Activated CD8-positive, alpha-beta memory T cell treated with anti-CD3 and anti-CD28 coated beads for 48 hours (primary cell): Measurements from ENCODE around the gene PURB.
"Not testable (repeated sequence)": the region's sequence is repeated elsewhere in the genome, so short reads cannot be mapped to it uniquely, and the experiment has no call there.

Source experiments
- DNase-seq, 3 experiments: peaks; one replicate each; pipeline ENCODE4 v3.0.0-alpha.2; 2020; ENCODE audit warnings: low read depth in 2 of 3, low spot score in 2 of 3

The PURB gene

DNA sequence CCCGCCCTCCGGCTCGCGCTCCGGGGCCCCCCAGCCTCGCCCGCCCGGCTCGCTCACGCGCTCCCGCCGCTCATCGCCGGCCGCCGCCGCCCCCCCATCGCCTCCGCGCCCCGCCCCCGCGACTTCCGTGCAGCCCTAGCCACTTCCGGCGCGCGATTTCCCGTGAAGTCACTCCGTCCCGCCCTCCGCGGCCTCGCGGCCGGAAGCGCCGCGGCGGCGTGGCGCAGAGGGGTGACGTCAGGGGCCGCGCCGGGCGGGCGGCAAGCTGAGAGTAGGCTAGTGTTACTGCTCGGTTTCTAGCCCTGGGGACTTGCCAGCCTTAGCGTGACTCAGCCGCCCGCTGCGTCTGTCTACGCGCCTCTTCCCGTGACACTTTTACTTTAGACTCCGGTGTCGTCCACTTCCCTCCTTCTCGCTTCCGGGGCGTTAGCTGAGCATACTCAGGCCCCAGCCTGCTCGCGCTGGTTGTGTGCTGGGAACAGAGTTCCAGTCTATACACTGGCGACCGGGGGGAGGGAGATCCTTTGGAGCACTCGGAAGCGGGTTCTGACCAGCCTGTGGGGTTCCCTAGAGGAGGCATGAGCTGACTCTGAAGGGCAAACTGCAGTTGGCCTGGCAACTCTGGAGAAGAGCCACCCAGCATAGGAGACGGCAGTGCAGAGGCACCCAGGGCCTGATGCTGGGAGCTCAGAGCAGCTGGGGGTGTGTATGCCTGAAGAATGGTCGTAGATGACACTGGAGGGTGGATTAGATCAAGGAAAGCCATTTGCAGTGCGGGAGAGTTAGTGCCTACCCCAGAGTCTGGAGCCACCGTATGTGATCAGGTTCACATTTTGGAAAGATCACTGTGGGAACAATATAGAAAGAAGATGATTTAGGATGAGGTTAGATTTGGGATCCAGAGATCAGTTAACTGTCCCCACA, at the start of gene PURB:
Gene PURB (minus strand): TSS at position 137 of the 924 bp plus-strand sequence. CDS start 182 bp downstream, outside the sequence.
- peak; percentile 94 to 98 (median 97) for DNase-seq

DNA sequence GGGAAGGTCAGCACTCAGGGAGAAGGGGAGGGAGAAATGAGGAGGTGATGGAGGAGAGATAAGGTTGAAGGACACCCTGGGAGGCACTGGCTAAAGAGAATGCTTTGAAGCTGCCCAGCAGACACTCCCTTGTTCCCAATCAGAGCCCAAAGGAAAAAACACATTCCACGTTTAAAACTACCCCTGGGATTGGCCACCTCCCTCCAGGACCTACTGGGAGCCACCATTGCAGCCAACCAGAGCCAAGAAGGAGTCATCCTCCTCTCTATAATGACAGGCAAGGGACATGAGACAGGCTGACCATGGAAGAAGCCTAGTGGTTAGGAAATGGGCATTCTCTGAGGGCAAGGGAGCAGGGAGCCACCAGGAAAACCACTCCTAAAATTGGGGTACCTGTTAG, 49.7 kb upstream of the PURB start:
- no peak for DNase-seq

DNA sequence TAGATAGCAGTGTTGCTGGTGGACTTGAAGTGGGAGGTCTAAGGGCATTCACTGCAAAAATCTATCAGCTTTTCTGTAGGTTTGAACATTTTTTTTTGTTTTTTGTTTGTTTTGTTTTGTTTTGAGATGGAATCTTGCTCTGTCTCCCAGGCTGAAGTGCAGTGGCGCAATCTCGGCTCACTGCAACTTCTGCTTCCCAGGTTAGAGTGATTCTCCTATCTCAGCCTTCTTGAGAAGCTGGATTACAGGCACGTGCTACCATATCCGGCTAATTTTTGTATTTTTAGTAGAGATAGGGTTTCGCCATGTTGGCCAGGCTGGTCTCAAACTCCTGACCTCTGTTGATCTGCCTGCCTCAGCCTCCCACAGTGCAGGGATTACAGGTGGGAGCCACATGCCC, 49.2 kb upstream of the PURB start:
- DNase-seq: not testable (repeated sequence)

DNA sequence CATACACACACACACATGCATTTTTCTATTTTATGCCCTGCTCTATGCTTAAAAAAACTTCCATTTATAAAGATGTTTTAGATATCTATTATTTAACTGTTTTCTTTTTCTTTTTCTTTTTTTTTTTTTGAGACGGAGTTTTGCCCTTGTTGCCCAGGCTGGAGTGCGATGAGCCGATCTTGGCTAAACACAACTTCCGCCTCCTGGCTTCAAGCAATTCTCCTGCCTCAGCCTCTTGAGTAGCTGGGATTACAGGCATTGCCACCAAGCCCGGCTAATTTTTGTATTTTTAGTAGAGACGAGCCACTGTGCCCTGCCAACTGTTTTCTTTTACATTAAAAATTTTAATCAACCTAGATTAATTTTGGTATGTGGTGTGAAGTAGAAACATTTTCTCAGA, 45.6 kb upstream of the PURB start:
- no peak for DNase-seq

DNA sequence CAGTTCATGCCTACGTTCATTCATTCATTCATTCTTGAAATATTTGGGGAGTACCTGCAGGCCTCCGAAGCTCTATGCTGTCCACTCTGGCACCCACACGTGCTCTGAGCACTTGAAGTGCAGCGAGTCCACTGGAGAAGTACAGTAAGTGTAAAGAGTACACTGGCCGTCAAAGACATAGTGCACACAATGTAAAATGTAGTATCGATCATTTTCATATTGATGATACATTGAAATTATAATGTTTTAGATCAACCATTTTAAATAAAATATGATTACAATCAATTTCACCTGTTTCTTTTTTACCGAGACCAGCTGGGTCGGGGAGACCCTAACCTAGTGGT, 37.0 kb upstream of the PURB start:
- no peak for DNase-seq

DNA sequence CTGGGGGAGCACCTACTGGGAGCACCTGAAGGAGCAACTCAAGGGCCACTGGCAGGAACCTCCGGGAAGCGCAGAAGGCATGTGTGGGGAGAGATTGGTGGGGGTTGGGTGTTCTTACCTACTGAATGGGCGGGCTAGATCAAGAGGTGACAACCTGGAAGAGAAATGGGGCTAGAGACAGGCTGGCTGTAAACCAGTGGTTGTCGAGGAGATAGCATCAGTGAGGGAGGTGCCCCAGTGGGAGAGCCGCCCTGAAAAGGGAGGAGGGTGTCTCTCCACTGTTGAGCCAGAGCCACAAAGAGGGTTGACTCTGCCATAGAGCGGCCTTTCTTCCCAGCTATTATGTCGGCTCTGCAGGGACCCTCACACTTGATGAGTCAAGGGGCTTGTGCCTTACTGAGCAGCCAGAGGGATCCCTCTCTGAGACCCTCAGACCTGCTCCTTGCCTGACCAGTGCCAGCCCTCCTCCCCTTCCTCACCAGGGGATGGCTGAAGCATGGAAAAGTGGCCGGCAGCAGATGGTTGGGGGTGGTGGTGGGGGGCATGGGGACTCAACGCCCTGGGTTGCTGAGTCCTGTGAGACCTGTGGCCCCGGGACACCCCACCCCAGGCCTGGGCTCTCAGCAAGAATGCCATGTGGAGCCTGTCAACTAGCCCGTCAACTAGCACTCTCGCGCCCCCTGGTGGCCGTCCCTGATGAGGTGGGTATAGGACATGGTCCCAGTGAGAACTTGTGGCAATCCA, 36.4 kb upstream of the PURB start:
- peak; percentile 78 to 100 (median 99) for DNase-seq

DNA sequence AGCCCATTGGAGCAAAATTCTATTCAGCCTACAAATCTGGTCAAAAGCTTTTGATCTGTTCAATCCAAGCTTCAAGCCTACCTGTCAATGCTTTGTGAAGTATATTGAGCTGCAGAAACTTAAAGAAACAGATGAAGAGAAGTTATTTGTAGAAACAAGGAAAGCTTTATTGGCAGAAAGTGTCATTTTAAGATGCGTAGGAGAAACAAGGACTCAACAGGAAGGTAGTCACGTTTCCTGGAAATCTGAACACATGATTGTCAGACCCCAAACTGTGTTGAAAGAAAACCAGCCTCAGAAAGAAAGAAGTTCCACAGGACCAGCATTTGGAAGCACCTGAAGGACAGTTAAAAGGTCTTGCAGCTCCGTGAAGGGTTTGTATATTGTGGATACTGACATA, 34.8 kb upstream of the PURB start:
- no peak for DNase-seq

DNA sequence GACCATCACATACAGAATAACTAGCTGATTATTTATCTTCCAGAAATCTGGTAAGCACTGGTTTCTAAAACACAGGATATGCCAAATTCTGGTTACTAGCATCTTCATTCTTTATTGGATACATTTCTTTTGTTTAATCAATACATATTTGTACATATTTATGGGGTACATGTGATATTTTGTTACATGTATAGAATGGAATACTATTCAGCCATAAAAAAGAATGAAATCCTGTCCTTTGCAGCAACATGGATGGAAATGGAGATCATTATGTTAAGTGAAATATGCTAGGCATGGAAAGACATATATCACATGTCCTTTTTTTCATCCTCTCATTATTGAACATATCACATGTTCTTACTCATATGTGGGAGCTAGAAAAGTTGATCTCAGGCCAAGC, 32.7 kb upstream of the PURB start:
- no peak for DNase-seq

DNA sequence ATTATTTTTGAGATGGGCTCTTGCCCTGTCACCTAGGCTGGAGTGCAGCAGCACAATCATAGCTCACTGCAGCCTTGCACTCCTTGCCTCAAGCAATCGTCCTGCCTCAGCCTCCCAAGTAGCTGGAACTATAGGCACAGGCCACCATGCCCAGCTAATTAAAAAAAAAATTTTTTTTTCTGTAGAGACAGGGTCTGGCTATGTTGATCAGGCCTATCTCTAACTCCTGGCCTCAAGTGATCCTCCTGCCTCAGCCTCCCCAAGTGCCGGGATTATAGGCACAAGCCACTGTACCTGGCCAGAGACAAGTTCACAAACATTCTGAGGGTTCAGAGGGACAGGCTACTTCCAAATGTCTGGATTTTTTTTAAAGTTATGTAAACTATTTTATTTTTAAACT, 32.1 kb upstream of the PURB start:
- no peak for DNase-seq

DNA sequence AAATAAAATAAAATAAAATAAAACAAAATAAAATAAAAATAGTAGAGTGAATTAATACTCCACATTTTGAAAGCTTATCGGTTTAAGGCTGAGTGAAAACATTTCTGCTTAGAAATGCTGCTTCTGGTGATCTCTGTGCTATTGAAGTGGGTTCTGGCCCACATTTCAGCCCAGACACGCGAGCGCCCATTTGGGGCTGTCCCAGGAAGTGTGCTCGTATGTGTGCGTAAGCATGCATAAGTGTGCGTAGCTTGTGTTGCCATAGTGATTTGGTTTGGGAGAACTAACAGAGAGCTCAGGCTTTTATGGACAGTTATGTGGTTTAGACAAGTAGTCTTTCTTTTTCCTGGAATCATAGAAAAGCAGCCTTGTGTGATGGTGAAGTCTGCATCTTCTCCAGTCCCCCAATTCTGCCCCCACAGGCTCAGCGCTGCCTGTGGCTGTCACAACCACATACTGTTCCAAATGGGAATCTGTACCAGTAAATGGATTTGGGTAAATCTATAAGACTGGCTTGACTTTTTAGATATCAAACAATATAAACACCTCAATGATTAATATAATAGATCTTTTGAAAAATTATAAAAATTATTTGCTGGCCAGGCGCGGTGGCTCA, 29.8 kb upstream of the PURB start:
- peak in 2 of 3 experiments; percentile 32 to 36 for DNase-seq

DNA sequence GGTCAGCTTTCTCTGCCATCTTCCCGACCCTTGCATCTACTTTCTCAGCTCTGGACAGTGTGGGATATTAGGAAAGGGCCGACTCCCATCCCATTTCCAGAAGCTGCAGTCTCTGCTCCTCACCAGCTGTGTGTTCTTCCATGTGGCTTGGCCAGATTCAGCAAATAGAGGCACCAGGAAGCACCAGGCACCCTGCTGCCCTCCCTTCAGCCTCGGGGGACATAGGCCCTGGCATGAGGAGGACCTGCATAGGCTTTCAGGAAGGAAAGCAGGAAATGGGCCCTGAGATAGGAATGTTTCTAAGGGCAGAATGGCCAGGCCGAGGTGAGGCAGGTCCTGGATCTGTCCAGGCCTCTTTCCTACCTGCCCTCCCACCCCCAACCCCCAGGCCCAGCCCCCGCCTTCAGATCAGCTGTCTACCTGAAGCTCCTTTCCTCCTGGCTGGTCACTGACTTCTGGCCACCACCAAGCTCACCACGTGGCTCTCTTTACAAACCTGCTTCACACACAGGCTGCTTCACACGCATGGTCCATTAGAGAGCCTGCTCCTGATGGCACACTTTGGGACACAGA, 27.5 kb upstream of the PURB start:
- no peak for DNase-seq

DNA sequence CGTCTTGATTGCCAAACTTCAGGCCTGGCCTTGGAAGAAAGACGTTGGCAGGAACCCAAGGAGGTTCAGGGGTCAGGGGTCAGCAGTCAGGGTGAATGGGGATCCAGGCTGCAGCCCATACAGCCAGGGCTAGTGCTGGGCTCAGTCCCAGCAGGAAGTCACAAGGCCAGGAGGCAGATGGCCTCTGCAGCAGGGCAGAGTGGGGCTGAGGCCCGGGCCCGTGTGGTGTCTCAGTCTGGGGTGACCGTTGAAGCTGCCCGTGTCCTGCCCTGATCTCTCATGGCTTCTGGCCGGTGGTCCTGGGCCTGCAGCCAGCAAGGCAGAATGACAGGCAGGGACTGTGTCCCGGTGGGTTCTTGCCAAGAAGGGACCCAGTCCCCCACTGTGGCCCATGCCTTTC, 26.6 kb upstream of the PURB start:
- DNase-seq: no peak

DNA sequence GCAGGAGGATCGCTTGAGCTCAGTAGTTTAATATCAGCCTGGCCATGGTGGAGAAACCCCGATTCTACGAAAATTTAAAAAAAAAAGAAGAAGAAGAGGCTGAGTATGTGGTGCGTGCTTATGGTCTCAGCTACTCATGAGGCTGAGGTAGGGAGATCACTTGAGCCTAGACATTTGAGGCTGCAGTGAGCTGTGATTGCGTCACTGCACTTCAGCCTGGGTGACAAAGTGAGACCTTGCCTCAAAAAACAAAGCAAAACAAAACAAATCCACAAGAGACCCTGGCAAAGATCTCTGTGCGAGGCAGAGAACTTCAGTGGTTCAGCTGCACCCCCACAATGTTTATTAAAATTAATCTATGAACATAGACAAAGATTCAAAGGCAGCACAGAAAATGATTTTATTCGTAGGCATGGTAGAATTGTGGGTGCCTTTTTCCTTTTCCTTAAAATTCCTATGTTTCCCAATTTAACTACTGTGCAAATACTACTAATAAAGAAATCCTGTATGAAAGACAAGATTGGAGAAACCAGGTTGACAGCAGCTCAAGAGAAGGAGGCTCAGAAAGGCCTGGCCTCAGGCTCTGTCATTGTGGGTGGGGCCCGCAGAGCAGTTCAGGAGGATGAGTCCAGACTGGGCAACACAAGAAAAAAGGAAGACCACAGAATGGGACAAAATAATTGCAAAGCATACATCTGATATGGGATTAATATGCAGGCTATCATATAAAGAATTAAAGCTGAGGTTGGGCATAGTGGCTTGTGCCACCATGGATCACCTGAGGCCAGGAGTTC, 24.5 kb upstream of the PURB start:
- no peak for DNase-seq

DNA sequence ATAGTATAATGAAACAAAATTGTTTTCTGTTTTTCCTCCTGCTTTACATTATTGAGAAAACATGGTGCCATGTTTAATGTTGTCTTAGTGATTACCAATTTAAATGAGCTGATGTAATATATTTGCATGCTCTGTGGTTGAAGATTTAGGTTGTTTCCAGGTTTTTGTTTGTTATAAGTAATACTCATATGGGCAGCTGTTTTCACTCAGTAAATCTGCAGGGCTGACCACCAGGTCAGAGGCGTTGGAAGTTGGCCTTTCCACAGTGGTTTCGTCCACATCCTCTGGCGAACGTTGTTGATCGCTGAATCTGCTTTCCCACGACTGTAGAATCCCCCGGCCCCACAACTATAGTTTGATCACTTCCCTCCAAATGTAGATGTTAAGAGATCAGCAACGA, 21.6 kb upstream of the PURB start:
- DNase-seq: no peak

DNA sequence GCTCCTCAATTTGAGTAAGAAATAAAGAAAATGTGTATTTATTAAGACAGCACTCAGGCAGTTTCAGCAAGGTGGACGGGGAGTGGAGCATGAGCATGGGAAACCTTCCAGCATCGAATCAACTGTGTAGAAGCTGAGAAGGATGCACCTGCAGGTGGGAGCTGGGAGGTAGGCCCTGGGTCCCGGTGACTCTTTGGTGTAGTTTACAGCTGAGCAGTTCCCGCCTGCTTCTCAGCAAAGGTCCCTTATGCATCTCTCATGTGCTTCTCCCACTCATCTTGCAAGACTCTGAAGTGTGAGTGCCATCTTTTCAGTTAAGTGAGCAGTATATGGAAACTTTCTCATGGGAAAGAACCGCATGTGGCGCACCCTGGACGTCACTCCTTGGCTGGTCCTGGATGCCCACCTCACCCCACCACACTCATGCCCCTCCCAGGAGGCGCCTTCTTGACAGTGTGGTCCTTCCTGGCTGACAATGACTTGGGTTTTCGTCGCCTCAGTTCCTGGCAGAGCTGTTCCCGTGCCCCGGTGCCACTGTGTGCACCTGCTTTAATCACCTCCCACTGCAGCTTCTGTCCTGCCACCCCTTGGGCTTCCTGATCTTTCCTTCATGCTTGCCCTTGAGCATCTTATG, 19.8 kb upstream of the PURB start:
- DNase-seq: no peak

DNA sequence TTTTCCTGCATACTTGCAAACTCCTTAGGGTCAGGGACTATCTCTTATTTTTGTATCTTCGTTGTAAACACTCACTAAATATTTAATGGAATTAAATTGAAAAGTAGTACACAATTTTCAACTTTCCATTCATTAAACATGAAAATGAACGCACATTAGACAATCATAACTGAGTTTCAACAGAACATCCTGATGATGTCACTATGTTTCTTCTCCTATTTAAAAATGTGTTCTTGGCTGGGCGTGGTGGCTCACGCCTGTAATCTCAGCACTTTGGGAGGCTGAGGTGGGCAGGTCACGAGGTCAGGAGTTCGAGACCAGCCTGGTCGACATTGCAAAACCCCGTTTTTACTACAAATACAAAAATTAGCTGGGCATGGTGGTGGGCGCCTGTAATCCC, 14.1 kb upstream of the PURB start:
- no peak for DNase-seq

DNA sequence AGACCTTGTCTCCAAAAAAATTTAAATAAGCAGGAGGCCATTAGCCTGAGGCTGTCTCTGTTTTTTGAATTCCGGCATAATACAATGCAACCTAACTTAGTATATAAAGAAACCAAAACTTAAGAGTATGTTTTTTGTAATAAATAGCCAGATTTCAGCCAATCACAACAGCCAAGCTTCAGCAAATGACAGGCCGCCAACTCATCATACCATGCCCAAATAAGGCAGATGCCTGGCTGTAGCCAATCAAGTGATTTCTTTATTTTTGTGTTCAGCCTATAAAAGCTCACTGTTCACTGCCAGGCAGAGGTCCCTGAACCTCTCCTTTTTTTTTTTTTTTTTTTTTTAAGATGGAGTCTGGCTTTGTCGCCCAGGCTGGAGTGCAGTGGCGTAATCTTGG, 12.7 kb upstream of the PURB start:
- DNase-seq: no peak

DNA sequence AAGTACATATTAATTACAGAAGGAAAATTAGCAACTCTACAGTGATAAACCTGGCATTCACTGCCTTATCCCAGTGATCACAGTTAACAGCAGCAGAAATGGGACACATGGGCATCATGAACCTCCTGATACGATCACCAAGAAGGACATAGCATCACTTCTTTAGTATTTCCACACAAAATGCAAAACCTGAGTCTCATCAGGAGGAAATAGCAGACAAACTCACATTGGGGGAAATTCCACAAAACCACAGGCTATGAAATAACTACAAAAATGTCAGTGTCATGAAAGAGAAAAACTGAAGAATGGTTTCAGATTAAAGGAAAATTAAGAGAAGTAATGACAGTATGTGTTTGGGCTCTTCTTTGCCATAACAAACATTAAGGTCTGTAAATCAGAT, 12.0 kb upstream of the PURB start:
- DNase-seq: no peak

DNA sequence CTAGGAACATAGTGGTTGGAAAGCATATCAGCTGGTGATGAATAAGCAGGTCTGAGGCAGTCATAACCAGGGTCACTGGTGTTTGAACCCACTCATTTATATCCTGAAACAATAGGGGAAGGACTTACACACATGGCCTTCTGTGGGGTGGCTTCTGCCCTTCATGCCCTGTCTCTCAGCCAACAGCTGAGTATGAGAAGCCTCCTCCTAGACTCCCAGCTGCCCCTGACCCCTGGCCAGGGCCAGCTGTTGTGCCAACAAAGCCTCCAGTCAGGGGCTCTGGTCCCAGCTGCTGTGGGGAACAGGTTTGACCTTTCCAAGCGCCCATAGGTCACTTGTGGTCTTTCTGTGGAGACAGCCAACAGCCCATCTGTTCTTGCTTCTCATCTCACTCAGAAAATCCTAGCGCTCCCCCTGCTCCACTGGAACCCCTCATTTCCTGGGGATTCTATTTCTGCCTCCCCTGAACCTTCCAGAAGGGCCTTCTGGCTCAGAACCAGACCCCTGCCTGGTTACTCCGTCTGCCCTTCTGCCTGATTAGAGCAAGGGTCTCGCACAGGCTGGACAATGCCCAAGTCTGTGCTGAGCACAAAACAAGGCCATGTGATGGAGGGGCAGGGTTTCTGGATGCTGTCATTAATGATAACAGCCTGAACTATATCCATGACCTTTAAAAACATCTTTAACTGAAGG, 9.7 kb upstream of the PURB start:
- no peak for DNase-seq

DNA sequence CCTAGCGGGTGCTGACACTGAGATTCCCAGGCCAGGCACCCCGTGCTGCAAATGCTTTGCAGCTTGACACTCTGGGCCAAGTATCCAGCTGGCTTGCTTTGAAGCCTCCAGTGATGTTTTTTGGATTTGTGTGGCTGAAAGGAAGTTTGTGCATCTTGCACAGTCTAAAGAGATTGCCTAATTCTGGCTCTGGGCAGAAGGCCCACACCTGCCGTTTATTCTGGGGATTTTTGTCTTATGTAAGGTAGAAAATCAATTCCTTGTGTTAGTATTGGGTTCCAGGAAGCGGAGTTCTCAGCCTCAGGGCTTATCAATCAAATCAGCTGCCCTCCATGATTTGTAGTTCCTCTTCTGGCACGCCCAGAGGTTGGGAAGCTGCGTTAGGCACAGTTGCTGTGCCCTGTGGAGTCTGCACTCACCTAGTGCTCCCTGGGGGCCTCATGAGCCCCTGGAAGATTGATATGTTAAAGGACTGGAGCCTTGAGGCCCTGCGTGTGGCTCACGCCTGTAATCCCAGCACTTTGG, 8.4 kb upstream of the PURB start:
- DNase-seq: no peak
